ENCODE data around the gene SMG7.

GRCh38 chr1:183522104-183522503 is 49.8 kb downstream of the SMG7 start:
- TF ChIP-seq CTCF (conservative IDR thresholded peaks at IDR 0.05) (no peak), EZH2 (IDR thresholded peaks at IDR 0.05; ENCODE audit: low read depth) (no peak)

Measured in PC-9 (cell line).